ENCODE measurements around the gene CACNA1C.

DNA sequence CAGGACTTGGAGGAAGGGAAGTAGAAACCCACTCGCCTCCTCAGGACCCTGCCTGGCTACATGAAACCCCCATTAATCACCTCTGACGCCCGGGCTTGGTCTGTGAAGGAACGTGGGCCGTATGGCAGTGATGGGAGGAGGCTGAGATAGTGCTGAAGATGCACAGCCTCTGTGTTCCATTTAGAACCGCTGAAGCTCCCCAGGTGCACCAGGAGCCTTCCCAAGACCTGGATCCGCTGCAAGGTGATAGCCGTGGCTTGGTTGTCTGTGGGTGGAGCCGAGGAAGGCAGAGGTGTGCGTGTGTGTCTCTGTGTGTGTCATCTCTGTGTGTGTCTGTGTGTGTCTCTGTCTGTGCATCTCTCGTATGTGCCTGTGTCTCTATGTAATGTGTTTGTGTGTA, 293.1 kb downstream of the CACNA1C start:
- no peak for TF ChIP-seq POLR2A (IDR thresholded peaks at IDR 0.05)
- TF ChIP-seq, protein P1, sequence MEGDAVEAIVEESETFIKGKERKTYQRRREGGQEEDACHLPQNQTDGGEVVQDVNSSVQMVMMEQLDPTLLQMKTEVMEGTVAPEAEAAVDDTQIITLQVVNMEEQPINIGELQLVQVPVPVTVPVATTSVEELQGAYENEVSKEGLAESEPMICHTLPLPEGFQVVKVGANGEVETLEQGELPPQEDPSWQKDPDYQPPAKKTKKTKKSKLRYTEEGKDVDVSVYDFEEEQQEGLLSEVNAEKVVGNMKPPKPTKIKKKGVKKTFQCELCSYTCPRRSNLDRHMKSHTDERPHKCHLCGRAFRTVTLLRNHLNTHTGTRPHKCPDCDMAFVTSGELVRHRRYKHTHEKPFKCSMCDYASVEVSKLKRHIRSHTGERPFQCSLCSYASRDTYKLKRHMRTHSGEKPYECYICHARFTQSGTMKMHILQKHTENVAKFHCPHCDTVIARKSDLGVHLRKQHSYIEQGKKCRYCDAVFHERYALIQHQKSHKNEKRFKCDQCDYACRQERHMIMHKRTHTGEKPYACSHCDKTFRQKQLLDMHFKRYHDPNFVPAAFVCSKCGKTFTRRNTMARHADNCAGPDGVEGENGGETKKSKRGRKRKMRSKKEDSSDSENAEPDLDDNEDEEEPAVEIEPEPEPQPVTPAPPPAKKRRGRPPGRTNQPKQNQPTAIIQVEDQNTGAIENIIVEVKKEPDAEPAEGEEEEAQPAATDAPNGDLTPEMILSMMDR (IDR thresholded peaks at IDR 0.05): no peak
